HEK293 (cell line): ENCODE results near the gene FAM181A.

Source experiments
- GLI4 ChIP-seq: fragments of 450-650 bp; formaldehyde crosslinking; IDR thresholded peaks from 2 replicates; pipeline ENCODE4 v1.5.1; 2016; ENCODE audit warnings: missing biosample characterization, missing genetic modification characterization
- ZNF138 ChIP-seq: fragments of 450-650 bp; formaldehyde crosslinking; IDR thresholded peaks from 2 replicates; pipeline ENCODE4 v1.5.1; 2016; ENCODE audit warnings: missing biosample characterization, missing genetic modification characterization, borderline replicate concordance
- ZNF626 ChIP-seq: fragments of 450-650 bp; sonication (Bioruptor Pico); formaldehyde crosslinking; IDR thresholded peaks from 2 replicates; pipeline ENCODE4 v1.5.1; 2018; ENCODE audit warnings: missing biosample characterization, missing genetic modification characterization, inconsistent platforms
- TF ChIP-seq, protein P1 (sequence below): fragments of 450-650 bp; formaldehyde crosslinking; IDR thresholded peaks from 2 replicates; pipeline ENCODE4 v1.5.1; 2016; ENCODE audit warnings: missing biosample characterization, missing genetic modification characterization

DNA sequence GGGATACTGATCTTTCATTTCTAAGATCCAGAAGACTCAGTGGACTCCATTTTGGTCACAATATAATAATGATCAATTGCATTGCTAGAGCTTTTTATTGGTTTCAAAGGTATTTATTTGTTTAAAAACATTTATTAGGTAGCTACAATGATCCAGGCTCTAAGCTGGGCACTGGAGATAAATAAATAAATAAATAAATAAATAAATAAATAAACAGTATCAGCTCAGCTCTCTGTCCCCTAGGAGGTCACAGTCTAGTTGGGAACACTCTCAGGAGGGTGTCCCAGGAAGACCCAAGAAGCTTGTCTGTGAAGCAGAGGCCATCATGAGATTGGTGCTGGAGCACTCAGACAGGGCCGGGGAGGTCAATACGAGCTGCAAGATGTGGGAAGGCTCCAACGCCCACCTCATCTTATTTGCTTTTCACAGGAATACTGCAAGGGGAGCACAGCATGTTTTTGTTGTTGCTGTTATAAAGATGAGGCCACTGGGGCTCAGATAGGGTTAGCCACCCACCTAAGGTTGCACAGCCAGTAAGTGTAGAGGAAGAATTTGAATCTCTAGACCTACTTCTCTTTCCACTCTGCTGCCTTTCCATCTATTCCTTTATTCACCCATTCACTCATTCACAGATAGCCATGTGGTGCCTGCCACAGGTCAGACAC lies 33.8 kb downstream of the FAM181A start:
- TF ChIP-seq, protein P1, sequence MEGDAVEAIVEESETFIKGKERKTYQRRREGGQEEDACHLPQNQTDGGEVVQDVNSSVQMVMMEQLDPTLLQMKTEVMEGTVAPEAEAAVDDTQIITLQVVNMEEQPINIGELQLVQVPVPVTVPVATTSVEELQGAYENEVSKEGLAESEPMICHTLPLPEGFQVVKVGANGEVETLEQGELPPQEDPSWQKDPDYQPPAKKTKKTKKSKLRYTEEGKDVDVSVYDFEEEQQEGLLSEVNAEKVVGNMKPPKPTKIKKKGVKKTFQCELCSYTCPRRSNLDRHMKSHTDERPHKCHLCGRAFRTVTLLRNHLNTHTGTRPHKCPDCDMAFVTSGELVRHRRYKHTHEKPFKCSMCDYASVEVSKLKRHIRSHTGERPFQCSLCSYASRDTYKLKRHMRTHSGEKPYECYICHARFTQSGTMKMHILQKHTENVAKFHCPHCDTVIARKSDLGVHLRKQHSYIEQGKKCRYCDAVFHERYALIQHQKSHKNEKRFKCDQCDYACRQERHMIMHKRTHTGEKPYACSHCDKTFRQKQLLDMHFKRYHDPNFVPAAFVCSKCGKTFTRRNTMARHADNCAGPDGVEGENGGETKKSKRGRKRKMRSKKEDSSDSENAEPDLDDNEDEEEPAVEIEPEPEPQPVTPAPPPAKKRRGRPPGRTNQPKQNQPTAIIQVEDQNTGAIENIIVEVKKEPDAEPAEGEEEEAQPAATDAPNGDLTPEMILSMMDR (tag by site-specific recombination), result no peak
- TF ChIP-seq GLI4, result no peak
- TF ChIP-seq ZNF626 (tag by site-specific recombination), result no peak
- no peak for TF ChIP-seq ZNF138 (tag by site-specific recombination)
